T-helper 9 cell (primary cell): ENCODE data around the gene CBLN3.
"Not testable (repeated sequence)": the region's sequence is repeated elsewhere in the genome, so short reads cannot be mapped to it uniquely, and the experiment has no call there.

Experiments used
- DNase-seq: peaks from one replicate; pipeline ENCODE4 v3.0.0-alpha.2; 2020
- total RNA-seq, 2 donors: gene quantifications; one replicate each; lab custom pipeline; 2026; lab: John Stamatoyannopoulos, UW

Gene CBLN3
- total RNA-seq = 0.24 to 6.2 reads per million in 2 donors

DNA sequence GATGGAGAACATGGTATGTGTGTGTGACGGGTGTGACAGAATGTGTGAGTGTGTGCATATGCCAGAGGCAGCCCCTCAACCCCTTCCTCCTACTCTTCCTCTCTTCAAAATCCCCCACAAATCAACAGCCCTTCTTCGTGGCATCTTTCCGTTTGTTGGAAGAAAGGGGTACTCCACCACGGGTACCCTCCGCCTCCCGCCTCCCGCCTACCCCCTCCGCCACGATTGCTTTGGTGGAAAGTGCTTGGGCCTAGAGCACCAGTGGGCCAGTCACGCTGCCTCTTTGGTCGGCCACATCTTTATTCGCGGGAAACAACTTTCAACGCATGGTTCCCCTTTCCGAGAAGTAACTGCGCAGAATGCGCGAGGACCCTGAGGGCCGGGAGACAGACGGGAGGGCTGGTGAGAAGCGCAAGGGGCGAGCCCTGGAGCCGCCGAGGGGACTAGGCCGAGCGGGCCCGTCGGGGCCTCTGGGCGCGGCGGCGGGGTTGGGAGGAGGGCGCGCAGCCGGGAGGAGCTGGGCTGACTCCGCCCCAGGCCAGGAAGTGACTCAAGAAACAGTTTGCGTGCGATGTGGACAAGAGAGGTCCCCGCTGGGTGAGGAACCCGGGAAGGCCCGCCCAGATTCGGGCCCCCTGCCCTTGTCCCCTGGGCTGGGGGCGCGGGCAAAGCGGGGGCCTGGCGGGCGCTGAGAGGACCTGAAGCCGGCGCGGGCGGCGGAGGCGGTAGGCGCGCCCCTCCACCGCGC is at the start of gene CBLN3, which contains the start of gene KHNYN:
Gene CBLN3, minus strand, starts transcription at position 274 of the 748 bp plus-strand sequence. CDS start 614 bp downstream, outside the sequence.
Gene KHNYN, plus strand, starts transcription at position 560 of the 748 bp plus-strand sequence. CDS start 777 bp downstream, outside the sequence.
- peak; percentile 79 for DNase-seq

DNA sequence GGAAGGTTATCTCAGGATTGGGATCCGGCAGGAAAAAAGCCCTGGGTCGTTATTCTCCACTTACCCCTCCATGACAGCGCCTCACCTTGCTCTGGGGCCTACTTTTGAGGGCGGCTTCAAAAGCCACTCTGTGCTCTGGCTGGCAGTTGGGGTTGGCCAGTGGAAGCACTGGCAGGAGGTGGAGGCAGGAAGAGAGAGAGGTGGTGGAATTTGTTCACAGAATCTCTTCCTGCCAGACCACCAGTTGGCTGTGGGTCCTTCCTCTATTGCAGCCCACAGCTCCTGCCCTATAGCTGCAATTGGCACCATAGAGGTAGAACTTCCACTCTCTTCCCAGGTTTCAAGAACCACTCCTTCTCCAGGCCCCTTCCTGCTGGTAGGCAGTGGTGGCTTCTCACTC is 45.8 kb upstream of the CBLN3 start:
- DNase-seq = no peak

DNA sequence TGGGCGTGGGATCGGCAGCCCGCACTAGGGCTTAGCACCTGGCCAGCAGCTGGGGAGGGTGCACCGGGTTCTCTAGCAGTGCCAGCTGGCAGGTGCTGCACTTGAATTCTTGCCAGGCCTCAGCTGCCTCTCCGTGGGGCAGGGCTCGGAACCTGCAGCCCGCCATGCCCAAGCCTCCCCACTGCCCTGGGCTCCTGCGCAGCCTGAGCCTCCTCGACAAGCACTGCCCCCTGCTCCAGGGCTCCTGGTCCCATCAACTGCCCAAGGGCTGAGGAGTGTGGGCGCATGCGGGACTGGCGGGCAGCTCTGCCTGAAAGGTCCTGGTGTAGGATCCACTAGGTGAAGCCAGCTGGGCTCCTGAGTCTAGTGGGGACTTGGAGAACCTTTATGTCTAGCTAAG is 43.7 kb upstream of the CBLN3 start:
- DNase-seq = no peak

DNA sequence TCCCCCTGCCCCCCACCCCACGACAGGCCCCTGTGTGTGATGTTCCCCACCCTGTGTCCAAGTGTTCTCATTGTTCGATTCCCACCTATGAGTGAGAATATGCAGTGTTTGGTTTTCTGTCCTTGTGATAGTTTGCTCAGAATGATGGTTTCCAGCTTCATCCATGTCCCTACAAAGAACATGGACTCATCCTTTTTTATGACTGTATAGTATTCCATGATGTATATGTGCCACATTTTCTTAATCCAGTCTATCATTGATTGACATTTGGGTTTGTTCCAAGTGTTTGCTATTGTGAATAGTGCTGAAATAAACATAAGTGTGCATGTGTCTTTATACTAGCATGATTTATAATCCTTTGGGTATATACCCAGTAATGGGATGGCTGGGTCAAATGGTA is 41.0 kb upstream of the CBLN3 start:
- not testable (repeated sequence) for DNase-seq

DNA sequence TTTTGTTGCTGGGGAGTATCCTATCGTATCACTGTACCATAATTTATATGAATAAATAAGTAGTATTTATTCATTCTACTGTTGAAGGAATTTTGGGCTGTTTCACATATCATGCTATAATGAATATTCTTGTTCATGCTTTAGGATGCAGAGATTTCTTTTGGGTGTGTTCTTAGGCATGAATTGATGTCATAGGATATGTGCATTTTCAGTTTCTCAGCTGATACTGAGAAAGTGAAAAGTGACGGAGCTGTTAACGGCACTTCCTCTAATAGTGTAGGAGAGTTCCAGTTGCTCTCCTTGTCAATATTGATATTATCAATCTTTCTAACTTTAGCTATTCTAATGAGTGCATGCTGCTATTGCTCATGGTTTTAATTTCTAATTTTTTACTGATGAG is 36.3 kb upstream of the CBLN3 start:
- DNase-seq = no peak

DNA sequence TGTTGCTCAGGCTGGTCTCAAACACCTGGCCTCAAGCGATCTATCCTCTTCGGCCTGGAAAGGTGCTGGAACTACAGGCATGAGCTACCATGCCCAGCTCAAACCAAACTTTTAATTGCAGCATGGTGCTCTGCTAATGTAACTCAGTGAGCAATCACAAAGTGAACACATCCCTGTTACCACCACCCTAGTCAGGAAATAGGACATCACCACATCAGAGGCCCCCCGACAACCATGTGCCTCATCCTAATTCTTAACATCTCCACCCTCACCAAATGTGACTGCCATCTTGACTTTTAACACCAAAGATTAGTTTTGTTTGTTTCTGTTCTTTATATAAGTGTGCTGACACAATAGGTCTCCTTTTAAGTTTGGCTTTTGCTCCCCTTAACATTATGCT is 35.9 kb upstream of the CBLN3 start:
- no peak for DNase-seq

DNA sequence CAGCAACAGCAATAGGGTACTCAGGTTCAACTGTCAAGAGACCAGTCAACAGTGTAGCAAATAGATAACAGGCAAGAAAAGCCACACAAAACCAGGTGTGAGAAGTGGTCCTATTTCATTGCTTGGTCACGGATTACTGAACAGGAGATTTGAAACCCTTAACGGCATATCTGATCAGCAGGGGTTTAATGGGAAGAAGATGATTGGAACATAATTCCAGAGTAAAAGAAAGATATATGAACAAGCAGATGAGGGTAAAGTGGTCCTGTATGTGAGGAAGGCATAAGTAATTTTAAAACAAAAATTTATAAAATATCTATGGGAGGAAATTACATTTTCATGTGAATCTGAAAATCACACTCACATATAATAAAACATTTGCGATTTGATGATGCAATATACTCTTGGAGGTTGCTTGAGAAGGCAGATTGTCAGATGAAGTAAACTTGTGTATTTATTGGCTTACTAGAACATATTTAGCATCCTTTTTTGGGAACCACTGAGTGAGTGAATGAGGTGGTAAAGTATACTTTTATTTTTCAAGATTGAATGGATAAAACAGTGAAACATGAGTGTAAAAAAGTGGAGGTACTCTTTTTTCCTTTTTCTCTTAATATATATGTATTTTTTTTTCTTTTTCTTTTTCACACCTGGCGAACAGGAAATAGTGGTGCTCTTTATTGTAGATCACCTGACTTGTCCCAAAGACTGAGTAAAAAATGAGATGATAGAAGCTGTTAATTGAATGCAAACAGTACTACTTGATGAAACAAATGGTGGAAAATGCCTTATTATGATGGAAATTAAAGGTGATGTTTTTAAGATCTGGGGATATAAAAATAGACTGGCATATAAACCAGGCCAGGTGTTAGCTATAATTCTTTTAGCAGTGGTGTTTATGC is 34.7 kb upstream of the CBLN3 start:
- DNase-seq = no peak

DNA sequence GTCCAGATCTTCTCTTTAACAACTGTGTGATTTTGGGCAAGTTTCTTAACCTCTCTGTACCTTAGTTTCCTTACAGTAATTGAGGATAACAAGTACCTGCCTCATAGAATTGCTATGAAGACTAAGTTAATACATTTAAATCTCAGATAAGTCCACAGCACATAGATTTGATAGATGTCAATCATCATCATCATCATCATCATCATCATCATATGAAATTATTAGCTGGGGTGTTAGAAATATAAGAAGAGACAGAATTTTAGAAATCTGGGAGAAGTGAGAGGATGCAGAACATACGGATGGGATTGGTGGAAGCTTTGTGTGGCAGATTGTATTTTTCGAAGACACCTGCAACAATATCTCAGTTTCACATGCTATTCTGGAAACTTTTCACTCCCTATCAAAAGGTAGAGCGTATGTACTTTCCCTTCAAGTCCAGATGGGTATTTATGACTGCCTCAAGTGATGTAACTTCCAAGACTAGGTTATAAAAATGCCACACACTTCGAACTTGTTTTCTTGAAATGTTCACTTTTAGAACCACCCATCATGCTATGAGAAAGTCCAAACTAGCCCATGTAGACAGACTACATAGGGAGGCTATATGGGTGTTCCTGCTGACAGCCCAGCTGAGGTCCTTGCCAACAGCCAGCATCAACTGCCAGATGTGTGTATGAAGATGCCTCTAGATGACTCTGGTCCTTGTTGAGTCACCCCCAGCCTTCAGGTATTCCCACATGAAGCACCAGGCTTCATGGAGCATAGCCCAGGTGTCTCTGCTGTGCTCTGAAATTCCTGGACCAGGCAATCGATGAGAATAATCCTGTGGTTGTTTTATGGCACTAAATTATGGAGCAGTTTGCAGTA is 33.8 kb upstream of the CBLN3 start:
- no peak for DNase-seq

DNA sequence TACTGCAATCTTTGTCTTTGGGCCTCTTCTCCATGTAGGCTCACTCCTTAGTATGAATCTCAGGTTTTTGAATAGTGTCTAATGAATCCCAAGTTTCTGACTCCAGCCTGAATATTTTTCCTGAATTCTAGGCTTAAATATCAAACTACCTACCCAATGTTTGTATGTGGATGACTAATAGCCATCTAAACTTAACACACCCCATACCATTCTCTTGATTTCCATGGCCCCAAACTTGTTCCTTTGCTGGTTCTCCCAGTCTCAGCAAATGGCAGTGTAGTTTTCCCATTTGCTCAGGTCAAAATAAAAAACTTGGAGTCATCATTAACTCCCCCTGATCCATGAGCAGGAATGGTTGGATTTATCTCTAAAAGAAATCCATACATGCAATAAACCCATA is 31.9 kb upstream of the CBLN3 start:
- DNase-seq = no peak

DNA sequence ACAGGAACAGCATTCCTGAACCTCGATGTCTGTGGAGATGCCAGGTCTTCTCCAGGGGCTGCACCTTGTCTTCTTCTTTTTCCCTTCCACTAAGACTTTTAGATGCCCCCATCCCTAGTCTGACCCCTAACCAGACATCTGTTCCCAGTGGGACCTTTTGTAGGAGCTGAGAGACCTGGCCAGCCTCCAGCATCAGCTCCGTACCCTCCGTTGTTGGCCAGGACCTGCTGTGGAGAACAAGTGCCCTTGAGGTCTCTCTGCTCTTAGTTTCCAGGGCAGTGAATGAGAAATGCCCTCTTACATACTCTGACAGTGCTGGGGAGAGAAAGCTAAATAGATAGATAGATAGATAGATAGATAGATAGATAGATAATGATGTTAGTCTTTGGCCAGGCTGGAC is 29.9 kb upstream of the CBLN3 start:
- DNase-seq = no peak

DNA sequence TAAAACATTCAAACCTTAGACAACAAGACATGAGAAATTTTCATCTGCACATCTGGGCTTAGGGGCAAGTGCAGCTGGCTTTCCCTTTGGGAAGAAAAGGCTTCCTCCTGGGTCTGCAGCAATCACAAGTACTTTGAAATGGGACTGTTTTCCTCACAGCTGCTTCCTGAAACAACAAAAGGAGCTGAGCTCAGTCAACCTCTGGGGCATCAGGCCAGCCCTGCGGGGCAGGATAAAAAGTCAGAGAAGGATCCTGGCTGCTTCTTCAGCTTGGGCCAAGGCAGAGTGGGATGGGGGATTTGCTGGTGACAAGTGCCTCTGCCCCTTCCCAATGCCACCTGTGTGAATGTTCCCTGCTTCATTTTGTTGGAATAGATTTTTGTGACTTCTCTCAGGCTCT is 29.3 kb upstream of the CBLN3 start:
- DNase-seq = no peak

DNA sequence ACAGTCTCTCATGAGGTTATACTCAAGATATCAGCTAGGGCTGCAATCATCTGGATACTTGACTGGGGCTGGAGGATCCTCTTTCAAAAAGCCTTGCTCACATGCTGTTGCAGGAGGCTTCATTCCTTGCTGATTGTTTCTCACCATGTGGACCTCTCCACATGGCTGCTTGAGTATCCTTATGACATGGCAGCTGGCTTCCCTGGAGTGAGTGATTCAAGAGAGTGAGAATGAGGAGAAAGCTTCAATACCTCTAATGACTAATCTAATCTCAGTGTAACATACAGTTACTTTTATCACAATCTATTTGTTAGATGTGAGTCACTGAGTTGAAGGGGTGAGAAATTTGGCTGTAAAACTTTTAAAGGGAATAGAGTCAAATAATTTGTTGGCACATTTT is 27.5 kb upstream of the CBLN3 start:
- DNase-seq = no peak

DNA sequence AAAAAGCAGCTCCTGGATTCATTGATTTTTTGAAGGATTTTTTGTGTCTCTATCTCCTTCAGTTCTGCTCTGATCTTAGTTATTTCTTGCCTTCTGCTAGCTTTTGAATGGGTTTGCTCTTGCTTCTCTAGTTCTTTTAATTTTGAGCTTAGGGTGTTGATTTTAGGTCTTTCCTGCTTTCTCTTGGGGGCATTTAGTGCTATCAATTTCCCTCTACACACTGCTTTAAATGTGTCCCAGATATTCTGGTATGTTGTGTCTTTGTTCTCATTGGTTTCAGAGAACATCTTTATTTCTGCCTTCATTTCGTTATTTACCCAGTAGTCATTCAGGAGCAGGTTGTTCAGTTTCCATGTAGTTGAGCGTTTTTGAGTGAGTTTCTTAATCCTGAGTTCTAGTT is 21.4 kb upstream of the CBLN3 start:
- DNase-seq = not testable (repeated sequence)

DNA sequence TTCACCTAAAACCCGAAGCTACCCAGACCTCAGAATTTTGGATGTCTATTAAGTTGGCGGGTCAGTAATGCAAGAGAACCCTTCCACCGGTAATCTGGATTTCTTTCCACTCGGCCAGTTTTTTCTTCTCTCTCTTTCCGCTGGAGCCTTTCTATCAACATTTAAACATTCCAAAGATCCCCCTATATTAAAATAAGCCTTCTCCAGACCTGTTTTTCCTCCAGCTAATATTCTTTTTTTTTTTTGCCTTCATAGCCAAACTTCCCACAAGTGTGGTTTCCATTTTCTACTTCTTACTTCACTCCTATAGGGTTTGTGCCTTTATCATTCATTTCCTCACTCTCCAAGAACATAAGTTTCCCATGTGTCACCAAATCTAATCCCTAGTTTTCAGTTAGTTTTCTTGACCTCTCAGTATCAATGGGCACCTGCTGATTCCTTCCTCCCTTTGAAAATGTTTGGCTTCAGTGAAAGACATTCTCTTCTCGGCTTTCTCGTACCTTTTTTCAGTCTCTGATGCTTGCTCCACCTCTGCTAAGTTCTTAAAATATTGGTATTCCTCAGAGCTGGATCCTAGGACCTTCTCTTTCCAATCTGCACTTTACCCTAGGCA is 13.7 kb upstream of the CBLN3 start:
- DNase-seq = no peak

DNA sequence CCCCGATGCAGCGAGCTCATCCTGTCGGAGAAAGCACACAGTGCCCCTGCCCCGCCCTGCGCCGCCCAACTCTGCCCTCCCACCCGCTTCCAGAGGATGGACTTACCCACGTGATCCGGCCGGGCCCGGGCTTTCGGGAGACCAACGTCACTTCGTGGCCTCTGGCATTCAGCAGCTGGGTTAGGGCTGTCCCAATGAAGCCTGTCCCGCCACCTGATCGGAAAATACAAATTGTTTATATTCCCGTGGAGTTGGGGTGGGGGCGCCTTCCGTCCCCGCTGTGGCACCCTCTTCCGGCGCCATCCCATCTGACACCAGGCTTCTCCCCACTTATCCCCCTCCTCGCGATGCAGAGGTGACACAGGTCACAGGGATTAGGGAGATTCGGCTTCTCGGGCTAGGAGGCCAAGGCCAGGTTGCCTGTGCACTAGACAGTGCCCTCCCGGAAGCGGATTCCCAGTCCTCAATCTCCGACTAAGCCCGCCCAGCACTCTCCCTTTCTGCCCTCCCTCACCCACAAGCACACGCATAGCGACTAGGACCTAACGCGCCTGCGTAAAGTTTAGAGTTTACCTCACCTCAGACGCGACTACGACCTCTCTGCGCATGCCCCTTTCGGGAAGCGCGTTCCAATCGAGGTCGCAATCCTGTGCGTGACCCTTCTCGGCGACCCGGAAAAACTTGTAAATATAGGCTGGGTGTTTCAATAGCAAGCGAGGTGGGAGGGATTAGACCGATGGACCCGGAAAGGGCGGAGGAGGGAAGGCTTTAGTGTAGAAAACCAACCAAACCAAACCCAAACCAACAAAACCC is 13.0 kb upstream of the CBLN3 start, which contains the start of gene SDR39U1:
Gene SDR39U1, minus strand, starts transcription at position 537 of the 813 bp plus-strand sequence. Its CDS starts 7 bp downstream, at position 530.
- peak; percentile 89 for DNase-seq

DNA sequence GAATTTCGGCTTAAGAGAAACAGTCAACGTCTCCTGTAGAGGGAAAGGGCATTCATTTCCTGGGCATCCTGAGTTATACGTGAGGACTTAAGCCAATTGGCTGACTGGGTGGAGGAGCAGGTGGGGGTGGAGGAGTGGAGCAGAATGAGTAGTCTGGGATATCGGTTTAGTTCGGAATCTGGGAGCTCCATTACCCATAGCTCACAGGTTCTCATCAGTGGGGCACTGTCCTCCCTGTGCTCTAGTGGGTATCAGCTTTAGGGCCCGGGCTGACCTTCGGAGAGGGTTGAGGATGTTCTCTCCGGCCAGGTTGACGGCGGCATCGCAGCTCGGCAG is 12.4 kb upstream of the CBLN3 start:
- no peak for DNase-seq

DNA sequence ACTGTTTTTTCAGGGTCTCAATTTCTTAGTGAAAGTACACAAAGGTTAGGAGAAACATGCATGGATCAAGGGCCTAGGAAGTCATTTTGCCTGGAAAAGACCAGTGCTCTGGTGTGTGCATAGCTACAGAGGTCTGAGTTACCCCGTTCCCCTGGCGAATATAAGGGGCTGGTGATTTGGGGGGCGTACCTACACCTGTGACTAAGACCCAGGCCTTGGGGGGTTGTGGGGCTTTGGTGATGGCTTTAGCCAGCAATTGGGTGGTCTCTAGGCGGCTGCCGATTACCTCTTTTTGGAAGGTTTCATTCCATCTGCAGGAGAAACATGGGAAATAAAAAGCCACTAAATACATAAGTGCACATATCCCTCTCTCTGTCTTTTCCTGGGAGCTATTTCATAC is 12.0 kb upstream of the CBLN3 start:
- DNase-seq = no peak

DNA sequence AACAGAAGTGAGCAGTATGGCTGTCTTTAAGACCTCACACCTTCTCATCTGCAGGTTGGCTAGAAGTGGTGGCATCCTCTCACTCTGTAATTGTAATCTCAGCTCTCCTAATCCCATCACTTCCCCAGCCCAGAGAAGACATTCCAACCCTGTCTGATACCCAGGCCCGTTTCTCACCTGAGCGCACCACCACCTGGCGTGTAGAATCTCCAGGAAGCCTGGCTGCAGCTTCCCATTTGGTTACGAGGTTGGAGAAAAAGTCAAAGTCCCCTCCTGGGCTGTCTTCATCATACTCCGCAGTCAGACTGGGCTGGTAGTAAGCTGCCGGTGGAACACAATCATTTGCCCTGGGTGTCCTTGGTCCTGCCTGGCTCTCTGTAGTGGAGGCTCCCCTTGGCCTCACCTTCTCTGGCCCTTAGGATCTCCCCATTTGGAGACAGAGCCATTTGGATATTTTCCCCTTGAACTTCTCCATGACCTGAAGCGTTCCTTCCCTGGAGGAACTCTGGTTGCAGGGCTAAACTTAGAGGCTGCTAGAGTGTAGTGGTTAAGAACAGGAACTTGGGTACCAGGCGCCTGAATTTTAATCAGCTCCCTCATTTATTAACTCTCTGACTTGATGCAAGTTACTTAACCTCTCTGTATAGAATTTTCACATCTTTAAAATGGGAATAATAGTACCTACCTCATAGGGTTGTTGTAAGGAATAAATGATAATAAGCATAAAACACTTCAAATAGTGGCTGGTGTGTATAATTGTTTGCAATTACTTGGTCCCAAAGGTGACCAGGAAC is 11.3 kb upstream of the CBLN3 start:
- DNase-seq = no peak

DNA sequence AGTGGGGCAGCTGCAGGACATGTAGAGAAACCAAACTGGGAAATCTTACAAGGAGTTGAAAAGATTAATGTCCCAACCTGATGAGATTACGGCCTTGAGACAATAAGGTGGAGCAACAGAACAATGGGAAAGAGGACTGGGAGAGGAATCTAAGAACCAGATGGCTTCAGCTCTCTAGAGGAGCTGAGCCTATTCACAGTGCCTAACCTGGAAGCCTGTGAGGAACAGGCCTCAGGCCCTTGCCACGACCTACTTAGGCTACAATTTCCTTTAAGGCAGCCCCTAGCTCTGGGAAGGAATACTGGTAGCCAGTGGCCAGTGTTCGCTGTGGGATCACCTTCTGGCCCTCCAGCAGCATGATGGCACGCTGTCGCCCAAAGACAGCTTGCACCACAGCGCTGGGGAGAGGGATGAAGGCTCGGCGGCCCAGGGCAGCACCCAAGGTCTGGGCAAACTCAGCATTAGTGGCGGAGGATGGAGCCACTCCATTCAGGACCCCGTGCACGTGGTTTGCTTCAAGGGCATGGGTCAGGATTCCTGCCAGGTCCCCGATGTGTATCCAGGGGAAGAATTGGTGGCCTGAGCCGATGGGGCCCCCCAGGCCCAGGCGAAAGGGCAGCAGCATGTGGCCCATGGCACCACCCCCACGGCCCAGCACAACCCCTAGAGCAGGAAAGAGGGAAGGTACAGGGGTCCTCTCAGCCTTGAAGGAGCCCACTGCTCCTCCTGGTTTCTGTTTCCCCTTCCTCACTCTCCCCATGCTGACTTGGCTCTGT is 10.6 kb upstream of the CBLN3 start:
- no peak for DNase-seq

DNA sequence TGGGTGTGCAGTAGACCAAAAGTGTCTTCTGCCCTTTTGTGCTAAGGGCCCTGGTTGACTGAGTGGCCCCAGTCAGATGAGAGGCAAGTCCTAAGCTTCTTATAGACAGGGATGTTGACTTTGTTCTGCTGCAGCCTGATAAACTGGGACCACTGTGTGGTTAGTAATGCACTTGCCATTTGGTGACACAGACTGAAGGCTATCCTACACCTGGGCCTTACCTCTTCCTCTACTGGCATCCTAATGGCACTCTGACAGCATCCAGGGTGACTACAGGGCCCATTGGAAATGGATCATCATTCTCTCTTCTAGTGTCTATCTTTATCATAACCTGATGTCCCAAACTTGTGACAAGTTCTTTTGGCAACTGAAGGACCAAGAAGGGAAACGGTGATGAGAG is 9.8 kb upstream of the CBLN3 start:
- no peak for DNase-seq
